Thyroid gland (tissue), 4 donors: ENCODE results near the gene INF2. TPM values are rescaled to one million over a fixed set of nuclear protein-coding genes. Genes with fewer than 3 reads are reported as not detected.

ENCODE experiments used
- DNase-seq, 2 donors: peaks; one replicate each; pipeline ENCODE4 v3.0.0-alpha.2; 2019
- H3K27ac ChIP-seq, 3 donors: fragments of 200-600 bp; sonication (generic); 1 replicate in 2 of 3; 2 replicates in 1 of 3; pipeline ENCODE4 v1.5.1; 2016 to 2019; ENCODE audit warnings: mild to moderate bottlenecking in 1 of 3, moderate library complexity in 1 of 3
- H3K27me3 ChIP-seq: fragments of 200-600 bp; sonication (generic); one replicate; pipeline ENCODE4 v1.5.1; 2019
- H3K36me3 ChIP-seq, 2 donors: fragments of 200-600 bp; sonication (generic); one replicate each; pipeline ENCODE4 v1.5.1; 2016 to 2019
- H3K4me1 ChIP-seq, 2 donors: fragments of 200-600 bp; sonication (generic); one replicate each; pipeline ENCODE4 v1.5.1; 2017 to 2019
- H3K4me3 ChIP-seq, 3 donors: fragments of 200-600 bp; sonication (generic); replicated peaks in 1 of 3; 1 replicate in 2 of 3; 2 replicates in 1 of 3; pipeline ENCODE4 v1.5.1; 2016; ENCODE audit warnings: mild to moderate bottlenecking in 1 of 3
- H3K9me3 ChIP-seq: fragments of 200-600 bp; sonication (generic); one replicate; pipeline ENCODE4 v1.5.1; 2017
- CTCF ChIP-seq, 6 experiments: fragments of 200-600 bp in 3 of 6; fragments of 450-650 bp in 3 of 6; sonication (generic) in 3 of 6; IDR thresholded peaks; one replicate each; pipeline ENCODE4 v1.5.1; 2016 to 2019; ENCODE audit warnings: antibody characterized with exemption in 6 of 6, mild to moderate bottlenecking in 2 of 6, inconsistent platforms in 1 of 6, moderate library complexity in 1 of 6
- POLR2A ChIP-seq, 2 donors: fragments of 450-650 bp; IDR thresholded peaks; one replicate each; pipeline ENCODE4 v1.6.1; 2017; ENCODE audit warnings: antibody characterized with exemption in 2 of 2, mild to moderate bottlenecking in 2 of 2, moderate library complexity in 1 of 2
- WGBS, 2 donors: methylation state at CpG; one replicate each; pipeline ENCODE4 v1.1.5; 2017; 5-methylcytosine and 5-hydroxymethylcytosine counted together
- intact Hi-C: fragments of 100-400 bp; cut with DNase I; formaldehyde crosslinking; loops from one replicate; pipeline ENCODE4 v1.15.1; 2023
- total RNA-seq, 4 donors: library from RNA; depleted of rRNA; stranded (reverse); fragments of >200 nt; gene quantifications; one replicate each; pipeline ENCODE4 v1.2.3, GENCODE V29; 2016

INF2 gene
- total RNA-seq, 4 donors from 2014 or later: 35.1 to 54.7 (median 42.5) TPM

GRCh38 chr14:104687601-104688504, 1.6 kb upstream of the INF2 start:
- peak in 1 of 2 donors; percentile 73 for TF ChIP-seq POLR2A (IDR thresholded peaks at IDR 0.05)
- no peak for TF ChIP-seq CTCF (IDR thresholded peaks at IDR 0.05)
- WGBS, 2 donors: 41 to 65% methylated on average over 10 to 18 of the region's 31 CpGs
- H3K27me3 ChIP-seq: no peaks in the 10 kb centered on the region
- no peaks in the 10 kb centered on the region for H3K36me3 ChIP-seq
- no peaks in the 10 kb centered on the region for H3K9me3 ChIP-seq
- intact Hi-C loops: no loop called here
- peak overlapping the region in 1 of 3 donors; percentile 93 for H3K4me3 ChIP-seq
- H3K4me1 ChIP-seq: peaks cover 29 to 35% of the 10 kb centered on the region in 2 donors
- H3K27ac ChIP-seq: peak overlapping the region; percentile 70 to 84 (median 76)
- peak; percentile 97 to 98 for DNase-seq

GRCh38 chr14:104688505-104689108, 811 bp upstream of the INF2 start:
- peak; percentile 28 to 39 for DNase-seq
- intact Hi-C loops: no loop called here
- Histone ChIP-seq H3K36me3 (no peaks in the 10 kb centered on the region), H3K27ac (peak overlapping the region; percentile 70 to 84 (median 76)), H3K9me3 (no peaks in the 10 kb centered on the region), H3K4me3 (peak overlapping the region in 1 of 3 donors; percentile 93), H3K27me3 (no peaks in the 10 kb centered on the region), H3K4me1 (peaks cover 29 to 35% of the 10 kb centered on the region in 2 donors)
- 25 to 51% methylated on average over 8 to 13 of the region's 24 CpGs for WGBS, 2 donors
- TF ChIP-seq POLR2A (IDR thresholded peaks at IDR 0.05) (no peak), CTCF (IDR thresholded peaks at IDR 0.05) (no peak)

GRCh38 chr14:104689881-104690711, 678 bp downstream of the INF2 start:
- H3K27ac ChIP-seq: peak overlapping the region; percentile 27 to 84 (median 41)
- no peaks in the 10 kb centered on the region for H3K9me3 ChIP-seq
- no peak for TF ChIP-seq CTCF (IDR thresholded peaks at IDR 0.05)
- TF ChIP-seq POLR2A (IDR thresholded peaks at IDR 0.05): peak in 1 of 2 donors; percentile 21
- no peak for DNase-seq
- H3K4me1 ChIP-seq: peaks cover 29 to 46% of the 10 kb centered on the region in 2 donors
- H3K36me3 ChIP-seq: no peaks in the 10 kb centered on the region
- no peaks in the 10 kb centered on the region for H3K27me3 ChIP-seq
- intact Hi-C loops: no loop called here
- WGBS, 2 donors: 13 to 17% methylated on average over 3 to 14 of the region's 50 CpGs
- peak overlapping the region; percentile 72 to 93 (median 85) for H3K4me3 ChIP-seq

- no peaks in the 10 kb centered on the region for H3K27me3 ChIP-seq
- WGBS, 2 donors: 60 to 88% methylated on average over 2 to 14 of the region's 16 CpGs
- no peak for DNase-seq
- H3K36me3 ChIP-seq: no peaks in the 10 kb centered on the region
- intact Hi-C loops: no loop called here
- no peaks in the 10 kb centered on the region for H3K9me3 ChIP-seq
- peak overlapping the region in 1 of 3 donors; percentile 93 for H3K4me3 ChIP-seq
- peaks cover 29 to 52% of the 10 kb centered on the region in 2 donors for H3K4me1 ChIP-seq
- H3K27ac ChIP-seq: peak overlapping the region in 2 of 3 donors; percentile 27 to 32
- no peak for TF ChIP-seq POLR2A (IDR thresholded peaks at IDR 0.05)
- no peak for TF ChIP-seq CTCF (IDR thresholded peaks at IDR 0.05)
Observed at GRCh38 chr14:104690861-104691455, 1.5 kb downstream of the INF2 start.
